ENCODE measurements around the gene ZC3H11A. TPM values are rescaled to one million over a fixed set of nuclear protein-coding genes. Genes with fewer than 3 reads are reported as not detected.

Gene ZC3H11A
- total and polyA plus RNA-seq, 2 of the 4 experiments (the other 2 are of a cell fraction): 52.1 to 66.5 TPM

GRCh38 chr1:203777596-203777995 lies 17.8 kb upstream of the ZC3H11A start:
- POLR2A ChIA-PET (ENCODE audit: unreplicated experiment): no interaction called here

More at GRCh38 chr1:203777596-203777995, 17.8 kb upstream of the ZC3H11A start:
- intact Hi-C loops (cut with micrococcal nuclease): no loop called here
- no peak overlapping the region for H2BK20ac ChIP-seq (ENCODE audit: low read depth, low read length)
- WGBS, 2 experiments (ENCODE audit: extremely low coverage in 2 of 2, insufficient read length in 1 of 2): no CpG with 5 or more reads among the region's 3 CpGs
- no peak overlapping the region for H2AFZ ChIP-seq (replicated peaks; ENCODE audit: low read length, poor library complexity)
- no peaks in the 10 kb centered on the region for H3K4me1 ChIP-seq (ENCODE audit: control insufficient read depth, insufficient read depth, low read length)
- no peak overlapping the region for H4K8ac ChIP-seq (ENCODE audit: low read depth in 2 of 2, low read length in 2 of 2)
- H3K23ac ChIP-seq (ENCODE audit: low read depth, low read length): no peak overlapping the region
- no peaks in the 10 kb centered on the region for H3K79me1 ChIP-seq (ENCODE audit: low read depth in 1 of 2, low read length in 2 of 2)
- H3K9ac ChIP-seq (ENCODE audit: low read depth, low read length): no peak overlapping the region
- no peak overlapping the region for H2AK9ac ChIP-seq (replicated peaks; ENCODE audit: low read depth, low read length, poor library complexity)
- no peak overlapping the region for H2AK5ac ChIP-seq (ENCODE audit: low read depth, low read length)
- H3K56ac ChIP-seq (ENCODE audit: extremely low read depth, insufficient read depth, low read length): no peak overlapping the region
- no peak for ATAC-seq (ENCODE audit: low read depth)
- no peaks in the 10 kb centered on the region for H3K27me3 ChIP-seq (ENCODE audit: control insufficient read depth, insufficient read depth, low read length)
- no peak for TF ChIP-seq ELK1 (IDR thresholded peaks at IDR 0.05; ENCODE audit: borderline replicate concordance, low read depth, low read length)
- TF ChIP-seq NFE2L2 (IDR thresholded peaks at IDR 0.05; ENCODE audit: low read depth, low read length): no peak
- TF ChIP-seq SMC3 (IDR thresholded peaks at IDR 0.05; ENCODE audit: low read depth, low read length): no peak
- TF ChIP-seq BHLHE40 (IDR thresholded peaks at IDR 0.05; ENCODE audit: low read depth, low read length): no peak
- no peak for TF ChIP-seq RFX5 (IDR thresholded peaks at IDR 0.05; ENCODE audit: low read depth, low read length)
- no peak for TF ChIP-seq CTCF (conservative IDR thresholded peaks at IDR 0.05; ENCODE audit: low read depth, low read length)
- TF ChIP-seq MAFK (IDR thresholded peaks at IDR 0.05; ENCODE audit: low read depth, low read length): no peak
- no peak for TF ChIP-seq RCOR1 (IDR thresholded peaks at IDR 0.05; ENCODE audit: insufficient replicate concordance, low read length)
- TF ChIP-seq CEBPB (IDR thresholded peaks at IDR 0.05; ENCODE audit: low read depth, low read length): no peak
- TF ChIP-seq RAD21 (IDR thresholded peaks at IDR 0.05; ENCODE audit: low read length): no peak
- no peak for TF ChIP-seq FOS (IDR thresholded peaks at IDR 0.05; ENCODE audit: low read depth, low read length)
- TF ChIP-seq MXI1 (IDR thresholded peaks at IDR 0.05; ENCODE audit: borderline replicate concordance, low read depth, low read length): no peak
- no peak for TF ChIP-seq USF2 (IDR thresholded peaks at IDR 0.05; ENCODE audit: low read depth, low read length)
- TF ChIP-seq CHD1 (IDR thresholded peaks at IDR 0.05; ENCODE audit: low read depth, low read length): no peak
- TF ChIP-seq POLR2A (IDR thresholded peaks at IDR 0.05; ENCODE audit: low read depth, low read length): no peak
- TF ChIP-seq MAZ (IDR thresholded peaks at IDR 0.05; ENCODE audit: borderline replicate concordance, low read depth, low read length): no peak
- H4K91ac ChIP-seq (ENCODE audit: insufficient read depth, low read depth, low read length): no peak overlapping the region
- CTCF ChIA-PET: no interaction called here
- no peak overlapping the region for H3K14ac ChIP-seq (replicated peaks; ENCODE audit: low read depth, low read length)
- no peaks in the 10 kb centered on the region for H3K9me3 ChIP-seq (ENCODE audit: control insufficient read depth, insufficient read depth, low read length)
- H3K9me1 ChIP-seq (ENCODE audit: insufficient read depth, low read length): no peaks in the 10 kb centered on the region
- H4K20me1 ChIP-seq (ENCODE audit: insufficient read depth, low read length): no peaks in the 10 kb centered on the region
- H2BK5ac ChIP-seq (ENCODE audit: low read depth, low read length, poor library complexity, severe bottlenecking): no peak overlapping the region
- H3K4me2 ChIP-seq (ENCODE audit: low read depth, low read length): no peak overlapping the region
- H3K36me3 ChIP-seq (ENCODE audit: control insufficient read depth, insufficient read depth, low read length): no peaks in the 10 kb centered on the region
- no peak overlapping the region for H3K27ac ChIP-seq (ENCODE audit: insufficient read depth, low read length)
- no peak overlapping the region for H3K4ac ChIP-seq (ENCODE audit: low read depth, low read length)
- H3K4me3 ChIP-seq (ENCODE audit: insufficient read depth, low read depth, low read length): no peak overlapping the region
- no peak overlapping the region for H2BK15ac ChIP-seq (ENCODE audit: low read depth, low read length)
- in situ Hi-C loops (cut with MboI; ENCODE audit: low sequenced_read_pairs): no loop called here
- no peak overlapping the region for H3K18ac ChIP-seq (ENCODE audit: low read depth, low read length)
- H2BK120ac ChIP-seq (ENCODE audit: low read depth, low read length): no peak overlapping the region
- DNase-seq: no peak
- BruUV-seq (replicated peaks): no TSS peak
- dilution Hi-C loops (cut with HindIII; ENCODE audit: low sequenced_read_pairs, unreplicated experiment): no loop called here
- H4K5ac ChIP-seq (ENCODE audit: low read depth, low read length): no peak overlapping the region
